Adrenal gland (tissue), 5 donors: ENCODE measurements around the gene DNAJC1.

Source experiments
- POLR2A ChIP-seq, 2 donors: fragments of 450-650 bp; IDR thresholded peaks; one replicate each; pipeline ENCODE4 v1.6.1; 2017; ENCODE audit warnings: antibody characterized with exemption in 2 of 2, mild to moderate bottlenecking in 2 of 2, moderate library complexity in 1 of 2
- TF ChIP-seq, protein P1 (sequence below), 6 experiments: fragments of 450-650 bp in 4 of 6; fragments of 200-600 bp in 2 of 6; sonication (generic) in 1 of 6; IDR thresholded peaks; 1 replicate in 5 of 6; 2 replicates in 1 of 6; pipeline versions ENCODE4 v1.5.1 to v1.8.0; 2016 to 2021; ENCODE audit warnings: antibody characterized with exemption in 6 of 6, mild to moderate bottlenecking in 2 of 6, moderate library complexity in 1 of 6
- donor health status: DM: no; HTN: no; CAD: no.

DNA sequence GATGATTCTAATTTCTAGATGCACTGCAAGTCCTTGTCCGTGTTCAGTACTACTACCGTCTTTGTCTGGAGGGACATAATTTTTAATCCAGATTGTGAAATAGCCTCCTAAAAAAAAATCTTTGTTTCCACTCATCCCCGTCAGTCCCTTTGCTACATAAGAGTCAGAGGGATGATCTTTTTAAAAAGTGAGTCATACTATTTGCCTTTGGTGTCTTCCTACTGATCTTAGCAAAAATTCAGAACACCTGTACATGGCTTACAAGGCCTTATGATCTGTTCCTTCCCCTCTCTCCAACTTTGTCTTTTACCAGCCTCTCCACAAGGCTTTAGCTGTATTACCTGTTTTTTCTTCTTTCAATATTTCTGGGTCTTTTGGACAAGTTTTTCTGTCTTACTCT, 296.0 kb downstream of the DNAJC1 start:
- TF ChIP-seq, protein P1, sequence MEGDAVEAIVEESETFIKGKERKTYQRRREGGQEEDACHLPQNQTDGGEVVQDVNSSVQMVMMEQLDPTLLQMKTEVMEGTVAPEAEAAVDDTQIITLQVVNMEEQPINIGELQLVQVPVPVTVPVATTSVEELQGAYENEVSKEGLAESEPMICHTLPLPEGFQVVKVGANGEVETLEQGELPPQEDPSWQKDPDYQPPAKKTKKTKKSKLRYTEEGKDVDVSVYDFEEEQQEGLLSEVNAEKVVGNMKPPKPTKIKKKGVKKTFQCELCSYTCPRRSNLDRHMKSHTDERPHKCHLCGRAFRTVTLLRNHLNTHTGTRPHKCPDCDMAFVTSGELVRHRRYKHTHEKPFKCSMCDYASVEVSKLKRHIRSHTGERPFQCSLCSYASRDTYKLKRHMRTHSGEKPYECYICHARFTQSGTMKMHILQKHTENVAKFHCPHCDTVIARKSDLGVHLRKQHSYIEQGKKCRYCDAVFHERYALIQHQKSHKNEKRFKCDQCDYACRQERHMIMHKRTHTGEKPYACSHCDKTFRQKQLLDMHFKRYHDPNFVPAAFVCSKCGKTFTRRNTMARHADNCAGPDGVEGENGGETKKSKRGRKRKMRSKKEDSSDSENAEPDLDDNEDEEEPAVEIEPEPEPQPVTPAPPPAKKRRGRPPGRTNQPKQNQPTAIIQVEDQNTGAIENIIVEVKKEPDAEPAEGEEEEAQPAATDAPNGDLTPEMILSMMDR (IDR thresholded peaks at IDR 0.05) = no peak
- TF ChIP-seq POLR2A (IDR thresholded peaks at IDR 0.05) = no peak
